NCI-H345 (cell line): Measurements from ENCODE around the gene GM2A.
"Not testable (repeated sequence)": the region's sequence is repeated elsewhere in the genome, so short reads cannot be mapped to it uniquely, and the experiment has no call there.

Source experiments
- DNase-seq: peaks from one replicate; lab custom pipeline; 2025; lab: John Stamatoyannopoulos, UW

The GM2A gene

DNA sequence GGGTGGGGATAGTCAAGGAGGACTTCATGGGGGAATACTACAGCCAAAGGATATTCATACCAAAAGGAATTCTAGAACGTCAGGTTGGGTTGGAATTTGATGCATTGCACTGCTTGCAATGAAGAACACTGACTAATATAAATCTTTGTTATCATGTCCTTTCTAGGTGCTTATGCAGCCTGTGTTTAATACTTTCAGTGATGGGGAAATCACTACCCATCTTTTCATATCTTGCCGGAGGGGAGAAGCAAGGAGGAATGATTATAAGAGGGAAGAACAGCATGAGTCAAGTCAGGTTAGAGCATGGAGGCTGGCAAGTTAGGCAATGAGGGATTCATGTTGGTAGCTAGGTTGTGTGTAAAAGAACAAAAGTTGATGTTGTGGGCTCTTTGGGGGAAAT is 24.0 kb upstream of the GM2A start:
- DNase-seq, result no peak

DNA sequence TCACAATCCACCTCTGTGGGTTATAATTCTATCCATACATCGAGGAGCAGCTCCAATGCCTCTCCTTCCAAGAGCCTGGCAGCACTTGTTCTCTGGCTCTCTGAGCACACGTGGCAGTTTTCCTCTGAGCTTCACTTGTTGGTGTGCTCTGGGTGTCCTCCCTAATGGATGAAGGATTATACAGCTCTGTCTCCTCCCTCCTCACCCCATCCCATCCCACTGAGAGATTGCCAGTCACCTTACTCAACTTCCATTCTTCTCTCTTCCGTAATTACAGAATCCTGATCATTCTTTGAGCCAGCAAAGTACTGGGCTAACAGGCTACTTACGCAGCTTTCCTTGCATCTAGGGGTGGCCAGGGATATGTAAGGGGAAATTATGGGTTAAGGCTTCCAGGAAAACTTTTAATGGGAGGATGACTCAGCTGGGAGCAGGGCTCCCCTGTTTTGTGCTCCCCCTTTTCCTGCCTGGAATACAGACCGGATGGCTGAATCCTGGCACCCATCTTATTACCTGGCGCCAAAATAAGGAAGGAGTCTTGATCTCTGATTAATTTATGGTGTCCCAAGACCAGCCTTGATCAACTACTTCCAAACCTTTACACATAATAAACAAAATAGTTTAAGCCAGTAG is 22.8 kb upstream of the GM2A start:
- no peak for DNase-seq

DNA sequence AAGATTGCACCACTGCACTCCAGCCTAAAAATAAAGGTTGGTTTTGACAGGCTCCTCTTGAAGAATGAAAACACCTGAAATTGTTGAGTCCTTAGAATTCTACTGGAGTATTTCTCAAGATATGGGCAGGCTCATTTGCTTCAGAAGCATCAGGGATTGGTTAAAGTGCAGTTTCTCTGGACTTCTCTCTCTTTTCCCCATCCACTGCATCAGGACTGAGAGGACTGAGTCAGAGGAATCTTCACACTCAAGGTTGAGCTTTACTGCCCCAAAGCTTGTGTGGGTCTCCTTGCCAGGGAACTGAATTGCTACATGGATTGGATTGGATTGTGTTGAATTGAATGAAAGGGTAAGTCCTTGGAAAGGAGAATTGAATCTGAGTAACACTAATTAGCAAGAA is 21.6 kb upstream of the GM2A start:
- no peak for DNase-seq

- no peak for DNase-seq
Measured at GRCh38 chr5:151233616-151234085, 19.3 kb upstream of the GM2A start.

- DNase-seq, result no peak
Measured at GRCh38 chr5:151234476-151235238, 18.3 kb upstream of the GM2A start.

- not testable (repeated sequence) for DNase-seq
Measured at GRCh38 chr5:151235239-151235571, 17.8 kb upstream of the GM2A start.

GRCh38 chr5:151236888-151237287 is 16.1 kb upstream of the GM2A start:
- no peak for DNase-seq

GRCh38 chr5:151237685-151238084 is 15.3 kb upstream of the GM2A start:
- no peak for DNase-seq

- DNase-seq, result no peak
Measured at GRCh38 chr5:151238303-151238741, 14.7 kb upstream of the GM2A start.

DNA sequence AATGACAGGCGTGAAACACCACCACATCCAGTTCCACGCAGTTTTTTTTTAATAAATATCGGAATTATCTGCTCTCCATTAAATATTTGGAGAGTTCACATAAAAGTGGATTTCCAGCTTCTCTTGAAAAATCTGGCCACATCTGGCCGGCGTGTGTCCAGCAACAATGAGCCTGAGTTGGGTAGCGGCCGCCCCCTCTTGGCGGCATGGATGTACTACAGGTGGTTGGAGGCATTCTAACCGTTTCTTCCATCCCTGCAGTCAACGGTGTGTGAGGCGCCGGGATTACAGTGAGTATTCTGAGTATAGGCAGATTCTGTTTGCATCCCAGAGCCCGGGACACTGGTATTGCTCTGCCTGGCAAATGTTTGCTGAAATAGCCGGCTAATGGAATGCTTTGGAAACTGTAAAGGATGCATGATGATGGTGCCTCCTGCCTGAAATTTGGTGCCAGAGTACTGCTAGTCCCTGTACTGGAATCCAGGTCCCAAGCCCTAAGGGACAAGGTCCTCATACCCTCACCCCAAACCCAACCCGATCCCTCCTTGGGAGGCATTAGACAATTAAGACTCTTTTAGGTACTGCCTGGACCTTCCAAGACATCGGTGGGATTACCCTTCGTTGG is 13.6 kb upstream of the GM2A start:
- DNase-seq, result peak; percentile 3

DNA sequence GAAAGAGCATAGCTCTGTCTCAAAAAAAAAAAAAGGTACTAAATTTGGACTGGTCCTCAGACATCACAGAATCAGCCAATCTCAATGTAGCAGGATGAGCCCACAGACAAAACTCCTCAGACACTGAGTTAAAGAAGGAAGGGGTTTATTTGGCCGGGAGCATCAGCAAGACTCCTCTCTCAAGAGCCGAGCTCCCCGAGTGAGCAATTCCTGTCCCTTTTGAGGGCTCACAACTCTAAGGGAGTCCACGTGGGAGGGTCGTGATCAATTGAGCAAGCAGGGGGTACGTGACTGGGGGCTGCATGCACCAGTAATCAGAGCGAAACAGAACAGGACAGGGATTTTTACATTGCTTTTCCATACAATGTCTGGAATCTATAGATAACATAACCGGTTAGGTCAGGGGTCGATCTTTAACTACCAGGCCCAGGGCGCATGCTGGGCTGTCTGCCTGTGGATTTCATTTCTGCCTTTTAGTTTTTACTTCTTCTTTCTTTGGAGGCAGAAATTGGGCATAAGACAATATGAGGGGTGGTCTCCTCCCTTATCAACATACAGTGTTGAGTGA is 12.6 kb upstream of the GM2A start:
- DNase-seq, result not testable (repeated sequence)

- peak; percentile 5 for DNase-seq
Measured at GRCh38 chr5:151240924-151241635, 11.9 kb upstream of the GM2A start.

DNA sequence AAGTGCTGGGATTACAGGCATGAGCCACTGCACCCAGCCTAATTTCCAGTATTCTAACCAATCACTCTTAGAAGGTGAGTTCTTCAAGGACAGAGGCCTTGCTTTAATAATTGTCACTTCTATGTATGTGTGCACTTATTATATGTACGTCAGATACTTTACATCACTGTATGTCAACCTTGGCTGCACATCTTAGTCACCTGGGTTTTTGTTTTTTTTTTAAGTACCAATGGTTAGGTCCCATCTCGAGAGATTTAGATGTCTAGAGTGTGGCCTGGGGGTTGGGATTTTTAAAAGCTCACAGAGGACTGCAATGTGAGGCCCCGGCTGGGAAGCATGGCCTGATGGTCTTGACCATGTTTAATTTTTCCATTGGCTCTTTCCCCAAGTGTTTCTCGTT is 9.9 kb upstream of the GM2A start:
- DNase-seq, result no peak

GRCh38 chr5:151243564-151243963 is 9.4 kb upstream of the GM2A start:
- DNase-seq, result no peak

DNA sequence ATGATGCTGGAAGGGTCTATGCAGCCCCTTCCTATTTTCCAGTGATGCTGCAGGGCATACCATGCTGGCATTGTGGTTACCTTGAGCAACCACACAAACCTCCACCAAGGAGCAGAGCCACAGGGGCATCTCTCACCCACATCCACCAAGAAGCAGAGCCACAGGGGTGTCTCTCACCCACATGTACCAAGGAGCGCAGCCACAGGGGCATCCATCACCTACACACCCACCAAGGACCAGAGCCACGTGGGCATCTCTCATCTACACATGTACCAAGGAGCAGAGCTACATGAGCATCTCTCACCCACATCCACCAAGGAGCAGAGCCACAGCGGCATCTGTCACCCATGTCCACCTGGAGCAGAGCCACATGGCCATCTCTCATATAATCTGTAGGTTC is 8.8 kb upstream of the GM2A start:
- DNase-seq, result no peak

DNA sequence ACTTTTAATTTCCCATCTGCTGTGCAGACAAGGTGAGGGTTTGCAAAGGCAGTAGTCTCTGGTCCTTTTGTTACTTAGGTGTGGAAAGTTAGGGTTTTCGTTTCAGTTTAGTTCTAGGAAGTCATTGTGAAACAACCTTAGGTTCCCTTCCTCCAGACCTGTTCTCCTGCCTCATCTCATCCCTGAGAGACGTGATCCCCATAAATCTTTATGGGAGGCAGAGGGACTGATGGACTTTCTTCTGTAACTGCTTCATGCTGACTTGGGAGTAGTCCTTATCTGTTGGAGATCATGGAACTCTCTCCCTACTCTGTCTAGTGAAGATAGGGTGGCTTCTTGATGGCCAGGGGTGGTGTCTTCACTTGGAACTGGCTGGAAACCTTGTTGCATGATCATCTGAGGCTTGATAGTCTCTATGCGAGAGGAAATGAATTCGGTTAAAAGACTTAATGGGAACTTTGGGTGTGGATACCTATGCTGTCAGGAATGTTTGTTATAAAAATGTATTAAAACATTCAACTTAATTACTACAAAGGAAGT is 7.2 kb upstream of the GM2A start:
- DNase-seq, result no peak

- no peak for DNase-seq
Measured at GRCh38 chr5:151248651-151249050, 4.3 kb upstream of the GM2A start.

DNA sequence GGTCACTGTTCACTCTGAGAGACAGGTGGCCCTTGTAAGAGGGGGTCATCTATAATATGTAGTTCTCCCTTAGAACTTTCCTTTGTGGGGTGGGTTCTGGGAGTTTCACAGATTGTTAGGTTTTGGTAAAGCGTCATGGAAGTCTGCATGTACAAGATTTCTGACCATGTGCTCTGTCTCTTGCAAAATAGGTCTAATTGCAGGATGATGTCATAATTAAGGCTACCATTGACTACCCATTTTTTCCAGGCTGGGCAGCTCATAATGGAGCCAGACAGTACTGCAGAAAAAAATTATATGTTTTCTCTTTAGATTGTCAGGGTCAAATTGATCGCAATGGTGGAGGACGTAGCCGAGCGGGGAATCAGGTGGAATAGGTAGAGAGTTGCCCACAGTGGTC is 3.7 kb upstream of the GM2A start:
- no peak for DNase-seq

DNA sequence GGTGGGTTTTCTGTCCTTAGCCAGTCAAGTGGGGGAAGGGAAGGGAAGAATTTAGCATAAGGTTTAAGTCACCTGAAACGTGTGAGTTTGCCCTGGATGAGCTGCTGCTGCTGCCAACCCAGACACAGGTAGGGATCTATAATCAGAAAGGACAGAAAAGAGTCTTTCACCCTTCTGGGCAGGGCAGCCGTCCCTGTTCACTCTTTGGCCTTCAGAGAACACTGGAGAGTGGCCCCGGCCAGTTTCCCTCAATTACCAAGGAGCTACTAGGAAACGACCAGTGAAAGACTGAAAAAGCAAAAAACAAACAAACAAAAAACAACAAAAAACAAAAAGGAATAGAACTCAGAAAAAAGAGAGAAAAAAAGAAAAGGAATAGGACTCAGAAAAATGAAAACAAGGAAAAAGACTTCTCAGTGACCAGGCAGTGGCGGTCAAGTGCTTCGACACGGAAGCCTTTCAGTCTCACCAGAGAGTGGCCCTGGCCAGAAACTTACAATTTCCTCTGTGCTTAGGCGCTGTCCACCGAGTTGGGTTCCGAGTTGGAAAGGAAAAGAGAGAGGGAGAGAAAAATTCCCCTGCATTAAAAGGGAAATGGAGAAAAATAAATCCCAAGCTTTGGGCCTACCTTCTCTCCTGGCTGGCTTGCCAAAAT is 2.5 kb upstream of the GM2A start:
- DNase-seq, result no peak

GRCh38 chr5:151251001-151251551 is 1.9 kb upstream of the GM2A start:
- DNase-seq, result no peak

DNA sequence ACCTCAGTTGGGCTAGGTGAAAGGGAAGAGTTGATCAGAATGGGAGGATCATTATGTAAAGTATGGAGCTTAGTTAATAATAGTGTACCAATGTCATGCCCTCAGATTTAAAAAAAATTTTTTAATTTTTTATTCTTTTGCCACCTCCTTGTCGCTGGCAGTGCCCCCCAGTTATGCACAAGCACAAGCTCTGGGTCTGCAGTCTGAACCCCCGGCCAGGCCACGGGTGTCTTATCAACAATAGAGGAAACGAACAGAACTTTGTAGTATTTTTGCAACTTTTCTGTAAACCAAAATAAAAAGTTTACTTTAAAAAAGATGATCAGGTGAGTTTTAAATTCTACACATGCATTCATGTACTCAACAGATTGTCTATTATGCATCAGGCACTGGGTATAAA is 1.4 kb upstream of the GM2A start:
- no peak for DNase-seq
